Left ventricle myocardium inferior (tissue), 1 donor: ENCODE results near the gene CDIP1. TPM values are rescaled to one million over a fixed set of nuclear protein-coding genes. Genes with fewer than 3 reads are reported as not detected.

ENCODE experiments used
- DNase-seq: peaks from one replicate; pipeline ENCODE4 v3.0.0-alpha.2; 2020
- H3K27ac ChIP-seq: fragments of 200-600 bp; replicated peaks from 2 replicates; pipeline ENCODE4 v1.8.0; 2021
- H3K27me3 ChIP-seq: fragments of 200-600 bp; 2 replicates; pipeline ENCODE4 v1.8.0; 2021; ENCODE audit warnings: low read depth
- H3K36me3 ChIP-seq: fragments of 200-600 bp; 2 replicates; pipeline ENCODE4 v1.8.0; 2021
- H3K4me1 ChIP-seq: fragments of 200-600 bp; 2 replicates; pipeline ENCODE4 v1.8.0; 2021
- H3K4me3 ChIP-seq: fragments of 200-600 bp; 2 replicates; pipeline ENCODE4 v1.8.0; 2021; ENCODE audit warnings: mild to moderate bottlenecking, moderate library complexity
- H3K9me3 ChIP-seq: fragments of 200-600 bp; replicated peaks from 2 replicates; pipeline ENCODE4 v1.8.0; 2021
- intact Hi-C: fragments of 100-400 bp; cut with micrococcal nuclease; formaldehyde crosslinking; loops from one replicate; pipeline ENCODE4 v1.11.0; 2022
- total RNA-seq: library from RNA; stranded (reverse); fragmentation: NEBNext Ultra II Directional; extraction: Animal tissue kit (Norgen Biotek cat#: 25700); gene quantifications from one replicate; pipeline ENCODE4 v1.2.1, GENCODE V29; 2021
- TF ChIP-seq, protein P1 (sequence below): fragments of 200-600 bp; IDR thresholded peaks from 2 replicates; pipeline ENCODE4 v1.8.0; 2021; ENCODE audit warnings: antibody characterized with exemption, mild to moderate bottlenecking, borderline replicate concordance
- donor health status: DM: no; HTN: yes; CAD: no; lungs with severe emphysema.

CDIP1 gene
- total RNA-seq, 1 donor from 2014 or later: 48.5 TPM

DNA sequence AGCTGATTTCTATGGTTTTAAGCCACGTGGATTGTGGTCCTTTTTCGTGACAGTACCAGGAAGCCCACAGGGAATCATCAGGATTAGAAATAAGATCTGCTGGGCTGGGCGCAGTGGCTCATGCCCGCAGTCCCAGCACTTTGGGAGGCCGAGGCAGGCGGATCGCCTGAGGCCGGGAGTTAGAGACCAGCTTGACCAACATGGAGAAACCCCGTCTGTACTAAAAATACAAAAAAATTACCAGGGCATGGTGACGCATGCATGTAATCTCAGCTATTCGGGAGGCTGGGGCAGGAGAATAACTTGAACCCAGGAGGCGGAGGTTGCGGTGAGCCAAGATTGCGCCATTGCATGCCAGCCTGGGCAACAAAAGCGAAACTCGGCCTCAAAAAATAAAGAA lies 70.7 kb downstream of the CDIP1 start:
- intact Hi-C loops: no loop called here
- H3K36me3 ChIP-seq: peaks cover 28% of the 10 kb centered on the region
- H3K4me3 ChIP-seq: no peak overlapping the region
- H3K27me3 ChIP-seq: no peaks in the 10 kb centered on the region
- peaks cover 25% of the 10 kb centered on the region for H3K4me1 ChIP-seq
- TF ChIP-seq, protein P1, sequence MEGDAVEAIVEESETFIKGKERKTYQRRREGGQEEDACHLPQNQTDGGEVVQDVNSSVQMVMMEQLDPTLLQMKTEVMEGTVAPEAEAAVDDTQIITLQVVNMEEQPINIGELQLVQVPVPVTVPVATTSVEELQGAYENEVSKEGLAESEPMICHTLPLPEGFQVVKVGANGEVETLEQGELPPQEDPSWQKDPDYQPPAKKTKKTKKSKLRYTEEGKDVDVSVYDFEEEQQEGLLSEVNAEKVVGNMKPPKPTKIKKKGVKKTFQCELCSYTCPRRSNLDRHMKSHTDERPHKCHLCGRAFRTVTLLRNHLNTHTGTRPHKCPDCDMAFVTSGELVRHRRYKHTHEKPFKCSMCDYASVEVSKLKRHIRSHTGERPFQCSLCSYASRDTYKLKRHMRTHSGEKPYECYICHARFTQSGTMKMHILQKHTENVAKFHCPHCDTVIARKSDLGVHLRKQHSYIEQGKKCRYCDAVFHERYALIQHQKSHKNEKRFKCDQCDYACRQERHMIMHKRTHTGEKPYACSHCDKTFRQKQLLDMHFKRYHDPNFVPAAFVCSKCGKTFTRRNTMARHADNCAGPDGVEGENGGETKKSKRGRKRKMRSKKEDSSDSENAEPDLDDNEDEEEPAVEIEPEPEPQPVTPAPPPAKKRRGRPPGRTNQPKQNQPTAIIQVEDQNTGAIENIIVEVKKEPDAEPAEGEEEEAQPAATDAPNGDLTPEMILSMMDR: no peak
- no peak for DNase-seq
- H3K27ac ChIP-seq: no peak overlapping the region
- H3K9me3 ChIP-seq: no peaks in the 10 kb centered on the region

GRCh38 chr16:4465977-4466779 lies 72.4 kb downstream of the CDIP1 start:
- TF ChIP-seq, protein P1: no peak
- peaks cover 30% of the 10 kb centered on the region for H3K36me3 ChIP-seq
- no peaks in the 10 kb centered on the region for H3K9me3 ChIP-seq
- peak overlapping the region; percentile 38 for H3K4me3 ChIP-seq
- H3K4me1 ChIP-seq: peaks cover 25% of the 10 kb centered on the region
- peak; percentile 78 for DNase-seq
- intact Hi-C loops: no loop called here
- H3K27me3 ChIP-seq: no peaks in the 10 kb centered on the region
- H3K27ac ChIP-seq: peak overlapping the region; percentile 89

GRCh38 chr16:4463522-4464163 lies 74.9 kb downstream of the CDIP1 start:
- DNase-seq: no peak
- H3K36me3 ChIP-seq: peaks cover 29% of the 10 kb centered on the region

GRCh38 chr16:4461250-4462085 lies 77.1 kb downstream of the CDIP1 start:
- Histone ChIP-seq H3K9me3 (no peaks in the 10 kb centered on the region), H3K4me3 (no peak overlapping the region), H3K27ac (no peak overlapping the region), H3K27me3 (no peaks in the 10 kb centered on the region), H3K36me3 (peaks cover 31% of the 10 kb centered on the region), H3K4me1 (peaks cover 21% of the 10 kb centered on the region)
- intact Hi-C loops: no loop called here
- TF ChIP-seq, protein P1: no peak
- DNase-seq: no peak

More at GRCh38 chr16:4463522-4464163, 74.9 kb downstream of the CDIP1 start:
- intact Hi-C loops: no loop called here
- Histone ChIP-seq H3K27ac (no peak overlapping the region), H3K9me3 (no peaks in the 10 kb centered on the region), H3K27me3 (no peaks in the 10 kb centered on the region), H3K4me3 (no peak overlapping the region), H3K4me1 (peaks cover 25% of the 10 kb centered on the region)
- TF ChIP-seq, protein P1: no peak

DNA sequence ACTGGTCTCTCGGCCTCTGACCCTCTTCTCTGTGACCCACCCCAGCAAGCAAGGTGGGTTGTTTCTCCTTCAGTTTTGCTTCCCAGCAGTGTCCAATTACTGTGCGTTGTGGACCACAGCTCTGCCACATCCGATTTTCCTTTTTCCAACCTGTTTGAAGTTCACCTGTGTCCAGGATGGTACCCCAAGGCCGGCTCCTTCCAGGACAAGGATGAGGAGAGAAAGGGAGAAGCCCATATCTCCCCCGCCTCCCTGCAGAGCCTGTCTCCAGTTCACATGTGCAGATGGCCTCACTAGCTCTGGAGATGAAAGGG lies 77.7 kb downstream of the CDIP1 start:
- Histone ChIP-seq H3K4me1 (peaks cover 17% of the 10 kb centered on the region), H3K4me3 (no peak overlapping the region), H3K27ac (no peak overlapping the region), H3K27me3 (no peaks in the 10 kb centered on the region), H3K36me3 (peaks cover 35% of the 10 kb centered on the region), H3K9me3 (no peaks in the 10 kb centered on the region)
- TF ChIP-seq, protein P1: no peak
- intact Hi-C loops: no loop called here
- no peak for DNase-seq

Other genes with a start within 250 kb of the CDIP1 start
- 17.2 TPM for gene GLIS2, start 222.7 kb downstream of the CDIP1 start, total RNA-seq
- 67.3 TPM for gene PAM16, start 187.5 kb downstream of the CDIP1 start, total RNA-seq
- gene VASN, start 166.9 kb downstream of the CDIP1 start, total RNA-seq: 5.5 TPM
- 12.5 TPM for gene CORO7, start 122.2 kb downstream of the CDIP1 start, total RNA-seq
- gene DNAJA3, start 112.9 kb downstream of the CDIP1 start, total RNA-seq: 74.2 TPM
- 21.9 TPM for gene NMRAL1, start 64.1 kb downstream of the CDIP1 start, total RNA-seq
- gene HMOX2, start 62.4 kb downstream of the CDIP1 start, total RNA-seq: 115 TPM
- gene C16orf96, start 17.6 kb upstream of the CDIP1 start, total RNA-seq: 0.08 TPM
- 24.7 TPM for gene UBALD1, start 76.1 kb upstream of the CDIP1 start, total RNA-seq
- gene MGRN1, start 86.1 kb upstream of the CDIP1 start, total RNA-seq: 30.5 TPM
- gene NUDT16L1, start 154.8 kb upstream of the CDIP1 start, total RNA-seq: 61.9 TPM
- 8.7 TPM for gene ANKS3, start 195.5 kb upstream of the CDIP1 start, total RNA-seq
- gene DNAAF8, start 195.8 kb upstream of the CDIP1 start, total RNA-seq: 0.77 TPM
- 5.4 TPM for gene ZNF500, start 228.4 kb upstream of the CDIP1 start, total RNA-seq
- not detected for gene SEPTIN12, start 249.6 kb upstream of the CDIP1 start, total RNA-seq